CD4-positive, alpha-beta T cell treated with Interleukin-6 at 100 ng/mL for 8 hours (primary cell): ENCODE measurements around the gene COQ2.
"Not testable (repeated sequence)": the region's sequence is repeated elsewhere in the genome, so short reads cannot be mapped to it uniquely, and the experiment has no call there.

Source experiments
- DNase-seq: peaks from one replicate; pipeline ENCODE4 v3.0.0-alpha.2; 2020; ENCODE audit warnings: mixed read lengths, low spot score

COQ2 gene

DNA sequence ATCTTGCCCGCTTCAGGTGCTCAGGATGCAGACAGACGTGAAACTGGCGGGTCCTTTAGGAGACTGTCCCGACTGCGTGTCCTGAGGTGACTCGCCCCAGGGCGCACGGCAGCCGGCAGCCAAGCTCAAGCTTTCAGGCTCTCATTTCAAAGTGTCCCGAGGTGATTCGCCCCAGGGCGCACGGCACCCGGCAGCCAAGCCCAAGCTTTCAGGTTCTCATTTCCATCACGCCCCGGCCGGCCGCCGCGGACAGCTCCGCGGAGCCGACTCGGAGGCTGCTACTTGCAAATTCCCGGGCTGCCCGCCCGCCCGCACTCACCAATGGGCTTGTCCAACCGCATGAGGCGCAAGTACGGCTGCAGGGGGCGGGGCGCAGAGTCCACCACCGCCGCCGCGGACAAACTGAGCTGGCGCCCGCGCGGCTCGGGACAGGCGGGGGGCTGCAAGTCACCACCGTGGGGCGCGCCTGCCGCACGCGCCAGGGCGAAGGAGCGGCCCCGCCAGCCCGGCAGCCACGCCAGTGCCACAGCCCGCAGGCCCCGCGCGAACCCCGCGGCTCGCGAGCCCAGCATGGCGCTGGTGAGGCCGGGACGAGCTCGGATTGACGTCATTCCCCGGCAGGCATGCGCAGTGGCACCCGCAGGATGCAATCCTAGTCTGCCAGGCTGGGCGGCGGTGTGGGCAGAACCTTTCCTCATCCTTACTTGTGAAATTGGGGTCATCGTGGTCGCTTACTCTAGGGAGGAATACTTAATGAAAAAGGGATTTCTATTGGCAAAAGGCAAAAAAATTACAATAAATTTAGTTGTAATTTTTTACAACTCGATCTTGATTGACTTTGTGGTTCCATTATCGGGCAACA, at the start of gene COQ2:
COQ2 (minus strand) TSS at position 606 of the 862 bp plus-strand sequence; CDS start at position 572, 34 bp downstream.
- peak; percentile 91 for DNase-seq

- DNase-seq = no peak
Observed at GRCh38 chr4:83331956-83332355, 47.4 kb upstream of the COQ2 start.

DNA sequence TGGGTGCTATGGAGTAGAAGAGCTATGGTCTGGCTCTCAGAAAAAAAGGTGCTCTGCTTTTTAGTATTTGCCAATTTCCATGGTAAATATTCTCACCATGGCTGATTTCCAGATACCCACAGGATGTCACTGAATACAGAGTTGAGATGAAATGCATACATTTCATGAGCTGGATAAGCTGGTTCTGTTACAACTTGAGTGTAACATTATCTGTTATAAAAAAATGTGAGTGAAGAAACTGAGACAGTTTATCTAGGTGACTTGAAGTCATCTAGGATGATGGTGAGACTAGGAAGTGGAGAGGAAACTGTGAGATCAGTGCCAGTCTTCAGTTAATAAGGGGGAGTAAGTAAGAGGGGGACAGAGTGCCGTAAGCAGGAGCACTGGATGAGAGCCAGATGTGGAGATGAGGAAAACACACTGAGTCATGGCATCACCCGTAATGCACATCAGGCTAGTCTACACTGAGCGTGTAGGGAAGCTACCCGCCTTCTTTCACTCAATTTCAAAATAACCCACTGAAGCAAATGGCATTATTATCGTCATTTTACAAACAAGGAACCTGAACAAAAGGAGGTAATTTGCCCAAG, 45.0 kb upstream of the COQ2 start:
- DNase-seq = no peak

DNA sequence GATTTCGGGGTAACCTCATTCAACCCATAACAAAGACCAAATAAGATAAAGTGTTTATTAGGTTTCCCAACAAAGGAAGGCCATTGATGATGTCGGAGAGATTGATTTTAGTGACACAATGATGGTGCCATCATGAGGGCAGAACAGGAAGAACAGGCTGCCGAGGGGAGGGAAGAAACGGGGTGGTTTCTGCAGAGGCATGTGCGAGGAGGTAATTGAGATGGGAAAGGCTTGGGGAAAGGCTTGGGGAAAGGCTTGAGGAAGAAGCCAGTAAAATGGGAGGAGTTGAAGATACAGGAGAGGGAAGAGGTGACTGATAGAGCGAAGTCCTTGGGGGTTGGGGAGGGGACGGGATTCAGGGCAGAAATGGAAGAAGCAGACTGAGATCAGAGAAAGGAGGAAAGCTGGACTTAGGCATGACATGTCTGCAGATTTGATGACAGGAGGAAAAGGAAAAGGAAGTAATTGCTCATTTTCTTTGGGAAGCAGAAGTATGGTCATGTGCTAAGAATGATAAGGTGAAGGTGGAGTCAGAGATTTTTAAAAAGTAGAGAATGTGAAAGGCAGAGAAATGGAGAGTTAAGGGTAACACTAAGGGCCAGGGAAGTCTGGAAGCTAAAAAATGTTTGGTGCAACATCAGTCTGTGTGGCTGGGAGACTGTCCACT, 44.1 kb upstream of the COQ2 start:
- DNase-seq = no peak

GRCh38 chr4:83326546-83326945, 41.9 kb upstream of the COQ2 start:
- no peak for DNase-seq

GRCh38 chr4:83325306-83325705, 40.7 kb upstream of the COQ2 start:
- DNase-seq = not testable (repeated sequence)

DNA sequence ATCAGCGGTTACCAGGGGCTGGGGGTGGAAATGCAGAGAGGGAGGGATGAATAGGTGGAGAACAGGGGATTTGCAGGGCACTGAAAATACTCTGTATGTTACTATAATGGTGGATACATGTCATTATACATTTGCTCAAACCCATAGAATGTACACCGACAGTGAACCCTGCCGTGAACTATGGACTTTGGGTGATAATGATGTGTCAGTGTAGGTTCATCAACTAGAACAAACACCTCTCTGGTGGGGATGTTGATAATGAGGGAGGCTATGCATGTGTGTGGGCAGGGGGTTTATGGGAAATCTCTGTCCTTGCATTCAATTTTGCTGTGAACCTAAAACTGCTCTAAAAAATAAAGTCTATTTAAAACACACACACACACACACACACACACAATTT, 38.5 kb upstream of the COQ2 start:
- DNase-seq = no peak

- DNase-seq = peak; percentile 7
Observed at GRCh38 chr4:83320548-83320947, 36.0 kb upstream of the COQ2 start.

GRCh38 chr4:83318666-83319065, 34.1 kb upstream of the COQ2 start:
- DNase-seq = no peak

GRCh38 chr4:83317671-83318070, 33.1 kb upstream of the COQ2 start:
- no peak for DNase-seq

DNA sequence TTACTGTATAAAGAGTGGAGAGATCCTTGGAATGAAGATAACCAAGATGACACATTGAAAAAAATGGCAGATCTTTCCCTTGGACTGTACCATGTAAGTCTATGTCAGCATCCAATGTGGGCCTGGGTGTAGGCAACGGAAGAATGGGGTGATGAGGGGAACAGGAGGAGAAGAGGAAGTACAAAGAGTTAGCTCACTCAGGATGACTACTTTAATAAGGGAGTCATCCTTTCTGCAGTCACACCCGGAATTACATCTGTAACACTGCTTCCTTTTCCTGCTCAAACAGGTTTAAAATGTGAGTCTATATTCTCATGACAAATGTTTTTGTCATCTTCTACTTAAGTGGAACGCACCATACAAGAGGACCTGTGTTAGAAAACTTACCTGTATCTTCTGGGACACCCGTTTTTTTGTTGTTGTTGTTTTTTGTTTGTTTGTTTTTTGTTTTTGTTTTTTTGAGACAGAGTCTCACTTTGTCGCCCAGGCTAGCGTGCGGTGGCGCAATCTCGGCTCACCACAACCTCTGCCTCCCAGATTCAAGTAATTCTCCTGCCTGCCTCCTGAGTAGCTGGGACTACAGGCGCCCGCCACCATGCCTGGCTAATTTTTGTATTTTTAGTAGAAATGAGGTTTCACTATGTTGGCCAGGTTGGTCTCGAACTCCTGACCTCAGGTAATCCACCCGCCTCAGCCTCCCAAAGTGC, 32.0 kb upstream of the COQ2 start:
- DNase-seq = no peak

- DNase-seq = no peak
Observed at GRCh38 chr4:83315341-83315870, 30.8 kb upstream of the COQ2 start.

DNA sequence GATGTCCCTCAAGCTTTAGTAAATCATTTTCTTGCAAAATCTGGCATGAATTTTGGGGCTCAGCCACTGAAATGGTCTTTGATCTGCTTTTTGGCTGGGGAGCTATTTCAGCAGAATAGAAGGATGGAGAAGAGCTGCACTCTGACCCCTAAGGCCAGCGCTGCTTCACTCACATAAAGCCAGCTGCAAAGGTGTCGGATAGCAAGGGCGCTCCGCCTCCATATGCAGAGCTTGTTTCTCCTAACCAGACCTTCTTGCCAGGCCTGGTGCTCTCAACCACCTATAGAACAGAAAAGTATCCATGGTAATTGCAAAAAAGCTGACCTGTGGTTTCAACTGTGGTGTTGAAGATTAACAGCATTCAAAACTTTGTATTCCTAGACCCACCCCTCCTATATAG, 24.1 kb upstream of the COQ2 start:
- DNase-seq = no peak

- DNase-seq = no peak
Observed at GRCh38 chr4:83307920-83308319, 23.3 kb upstream of the COQ2 start.

DNA sequence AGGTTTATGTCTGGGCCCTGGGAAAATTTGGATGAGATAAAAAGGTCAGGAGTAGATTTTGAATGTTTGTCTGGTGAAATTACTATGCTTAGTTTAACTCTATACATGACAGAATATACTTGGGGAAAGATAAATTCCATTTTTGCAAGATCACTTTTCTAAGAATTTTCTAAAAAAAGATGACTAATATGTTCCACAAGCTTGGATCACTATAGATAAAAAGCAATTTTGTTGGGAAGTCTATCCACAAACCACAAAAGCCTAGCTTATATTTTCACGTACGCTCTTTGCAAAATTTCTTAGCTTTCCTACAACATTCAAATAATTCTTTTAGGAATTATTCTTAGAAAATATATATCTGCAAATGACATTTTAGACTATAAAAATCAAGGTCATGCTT, 20.6 kb upstream of the COQ2 start:
- DNase-seq = no peak

DNA sequence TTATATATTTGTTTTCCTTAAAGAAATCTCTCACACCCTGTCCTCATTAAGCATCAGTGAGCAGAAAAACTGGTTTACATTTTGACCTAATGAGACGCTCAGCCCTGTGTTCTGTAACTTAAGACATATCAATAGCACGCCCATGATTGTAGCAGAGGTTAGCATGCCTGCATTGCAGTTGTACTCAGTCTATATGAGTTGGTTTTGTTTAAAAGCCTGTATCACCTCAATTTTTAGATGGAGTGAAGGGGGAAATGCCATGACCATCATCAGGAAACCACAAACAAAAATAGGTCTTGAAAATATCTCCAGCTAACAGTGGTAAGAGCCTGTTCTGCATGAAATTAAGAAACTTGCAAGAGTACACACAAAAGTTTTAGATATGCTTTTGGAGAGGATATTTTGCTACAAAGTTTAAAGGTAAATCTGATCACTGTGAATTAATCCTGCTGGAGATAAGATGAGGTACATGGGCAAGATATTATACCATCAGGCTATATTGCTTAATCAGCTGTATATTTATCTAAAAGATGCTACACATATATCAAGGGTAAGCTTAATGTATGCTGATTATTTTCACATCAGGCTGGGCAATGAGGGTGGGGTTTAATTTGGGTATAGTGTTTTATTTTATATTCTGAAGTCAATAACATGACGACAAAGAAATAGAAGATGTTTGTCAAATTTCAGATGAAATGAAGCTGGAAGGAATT, 13.1 kb upstream of the COQ2 start:
- peak; percentile 3 for DNase-seq

DNA sequence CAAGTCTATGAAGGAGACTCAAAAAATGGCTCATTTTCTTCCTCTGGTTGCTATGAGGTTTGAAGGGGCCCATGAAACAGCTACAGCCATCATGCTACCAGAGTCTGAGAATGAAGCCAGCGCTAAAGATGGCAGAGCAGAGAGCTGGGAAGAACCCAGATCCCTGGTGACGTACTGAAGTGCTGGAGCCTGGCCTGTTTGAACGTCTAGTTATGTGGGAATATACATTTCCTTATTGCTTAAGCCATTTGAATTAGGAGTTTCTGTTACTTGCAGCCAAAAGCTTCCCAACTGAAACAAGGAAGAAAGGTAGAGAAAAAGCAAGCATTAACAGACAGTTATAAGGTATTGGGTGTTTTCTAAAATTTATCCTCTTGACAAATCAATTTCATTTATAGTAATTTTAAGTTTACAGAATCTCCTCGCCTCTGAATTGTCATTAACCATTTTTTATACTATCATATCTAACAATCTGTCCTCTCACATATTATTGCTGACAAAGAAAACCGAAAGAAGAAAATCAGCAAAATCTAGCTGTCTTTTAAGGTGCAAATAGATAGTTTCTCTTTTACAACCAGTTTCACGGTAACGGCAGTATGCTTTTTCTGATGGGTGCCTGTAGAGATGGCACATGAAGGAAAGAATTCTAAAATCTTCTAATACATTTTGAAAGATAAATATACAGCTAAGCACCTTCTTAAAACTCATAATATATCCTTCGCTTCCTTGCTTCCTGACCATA, 8.9 kb upstream of the COQ2 start:
- DNase-seq = no peak

DNA sequence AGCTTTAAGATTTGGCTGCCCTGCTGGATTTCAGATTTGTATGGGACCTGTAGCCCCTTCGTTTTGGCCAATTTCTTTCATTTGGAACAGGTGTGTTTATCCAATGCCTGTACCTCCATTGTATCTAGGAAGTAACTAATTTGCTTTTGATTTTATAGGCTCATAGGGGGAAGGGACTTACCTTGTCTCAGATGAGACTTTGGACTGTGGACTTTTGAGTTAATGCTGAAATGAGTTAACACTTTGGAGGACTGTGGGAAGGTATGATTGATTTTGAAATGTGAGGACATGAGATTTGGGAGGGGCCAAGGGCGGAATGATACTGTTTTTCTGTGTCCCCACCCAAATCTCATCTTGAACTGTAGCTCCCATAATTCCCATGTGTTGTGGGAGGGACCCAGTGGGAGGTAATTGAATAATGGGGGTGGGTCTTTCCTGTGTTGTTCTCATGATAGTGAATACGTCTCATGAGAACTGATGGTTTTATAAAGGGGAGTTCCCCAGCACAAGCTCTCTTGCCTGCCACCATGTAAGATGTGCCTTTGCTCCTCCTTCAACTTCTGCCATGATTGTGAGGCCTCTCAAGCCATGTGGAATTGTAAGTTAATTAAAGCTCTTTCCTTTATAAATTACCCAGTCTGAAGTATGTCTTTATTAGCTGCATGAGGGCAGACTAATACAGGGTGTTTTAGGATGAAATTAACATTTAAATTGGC, 5.6 kb upstream of the COQ2 start:
- not testable (repeated sequence) for DNase-seq

DNA sequence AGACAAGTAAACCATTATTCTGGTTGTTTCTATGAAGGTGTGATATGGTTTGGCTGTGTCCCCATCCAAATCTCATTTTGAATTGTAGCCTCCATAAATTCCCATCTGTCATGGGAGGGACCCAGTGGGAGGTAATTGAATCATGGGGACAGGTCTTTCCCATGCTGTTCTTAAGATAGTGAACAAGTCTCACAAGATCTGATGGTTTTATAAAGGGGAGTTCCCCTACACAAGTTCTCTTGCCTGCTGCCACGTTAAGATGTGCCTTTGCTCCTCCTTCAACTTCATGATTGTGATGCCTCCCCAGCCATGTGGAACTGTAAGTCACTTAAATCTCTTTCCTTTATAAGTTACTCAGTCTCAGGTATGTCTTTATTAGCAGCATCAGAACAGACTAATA, 3.8 kb upstream of the COQ2 start:
- not testable (repeated sequence) for DNase-seq

DNA sequence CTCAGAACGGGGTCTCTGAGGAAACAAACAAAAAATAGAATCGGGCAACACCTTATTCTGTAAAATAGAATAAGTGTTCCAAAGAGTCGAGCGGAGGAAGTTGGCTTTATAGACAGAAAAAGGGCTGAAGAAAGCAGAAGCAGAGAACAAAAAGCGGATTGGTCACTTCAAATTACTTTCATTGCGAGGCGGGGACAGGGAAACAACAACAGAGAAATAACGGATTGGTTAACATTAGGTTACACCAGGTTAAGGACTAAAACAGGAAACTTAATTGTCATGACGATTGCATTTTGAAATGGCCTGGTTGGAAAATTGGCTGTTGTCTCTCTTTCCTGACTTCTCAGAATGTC, 433 bp upstream of the COQ2 start:
- DNase-seq = peak; percentile 23
